GM18868 (cell line): Measurements from ENCODE around the gene RHCE.
"Not testable (repeated sequence)": the region's sequence is repeated elsewhere in the genome, so short reads cannot be mapped to it uniquely, and the experiment has no call there.

Experiments used
- ATAC-seq: cut with Tn5 transposase; IDR thresholded peaks from one replicate; pipeline ENCODE4 v1.9.1; 2021; ENCODE audit warnings: mild to moderate bottlenecking, moderate library complexity; ENCODE audit not compliant: unreplicated experiment

The RHCE gene

GRCh38 chr1:25349606-25350005, 71.0 kb downstream of the RHCE start:
- ATAC-seq: no peak

GRCh38 chr1:25347556-25347955, 73.1 kb downstream of the RHCE start:
- ATAC-seq: no peak

DNA sequence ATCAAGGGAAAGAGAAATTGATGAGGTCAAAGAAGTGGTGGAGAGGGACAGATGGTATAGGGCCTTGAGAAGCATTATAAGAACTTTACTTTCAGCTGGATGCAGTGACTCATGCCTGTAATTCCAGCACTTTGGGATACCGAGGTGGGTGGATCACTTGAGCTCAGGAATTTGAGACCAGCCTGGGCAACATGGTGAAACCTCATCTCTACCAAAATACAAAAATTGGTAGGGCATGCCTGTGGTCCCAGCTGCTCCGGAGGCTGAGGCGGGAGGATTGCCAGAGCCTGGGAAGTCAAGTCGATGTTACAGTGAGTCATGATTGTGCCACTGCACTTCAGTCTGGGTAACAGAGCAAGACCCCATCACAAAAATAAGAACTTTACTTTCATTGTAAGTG, 76.8 kb downstream of the RHCE start:
- ATAC-seq: no peak

DNA sequence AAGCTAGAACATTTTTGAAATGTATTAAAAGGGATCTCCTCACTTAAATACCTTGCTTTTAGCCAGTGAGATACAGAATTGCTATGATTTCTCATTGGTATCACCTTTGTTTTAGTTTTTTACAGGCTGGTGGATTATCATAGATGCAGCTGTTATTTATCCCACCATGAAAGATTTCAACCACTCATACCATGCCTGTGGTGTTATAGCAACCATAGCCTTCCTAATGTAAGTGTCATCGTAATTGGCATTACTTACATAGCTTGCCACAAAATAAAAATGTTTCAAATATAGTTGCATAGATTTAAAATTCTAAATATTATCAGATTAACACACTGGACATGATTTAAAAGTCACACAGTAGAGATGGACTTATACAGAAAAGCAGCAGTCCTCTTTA, 77.8 kb downstream of the RHCE start:
- no peak for ATAC-seq

GRCh38 chr1:25341746-25342145, 78.9 kb downstream of the RHCE start:
- no peak for ATAC-seq

DNA sequence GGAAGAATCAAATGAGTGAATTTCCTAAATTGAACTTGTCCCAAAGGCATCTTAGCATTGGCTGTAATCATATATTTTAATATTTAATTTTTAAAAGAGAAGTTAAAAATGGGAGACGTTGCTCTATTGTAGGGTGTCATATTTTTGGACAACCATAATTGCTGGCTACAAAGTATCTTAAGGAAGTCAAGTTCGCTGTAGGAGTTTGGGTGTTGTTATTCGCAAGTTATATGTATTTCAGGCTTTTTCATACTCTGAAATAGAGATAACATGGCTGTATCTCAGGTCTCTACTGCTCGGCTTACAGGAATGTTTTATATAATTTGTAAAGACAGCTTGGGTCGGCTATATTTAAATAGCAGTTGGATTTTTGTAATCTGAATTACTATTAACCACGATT, 81.6 kb downstream of the RHCE start:
- ATAC-seq: no peak

- peak; percentile 67 for ATAC-seq
These were observed 82.2 kb downstream of the RHCE start, which contains the start of gene TMEM50A for GRCh38 chr1:25338188-25338981. Gene TMEM50A (plus strand): TSS chr1:25338334. CDS start chr1:25340487, 2,153 bp downstream.

DNA sequence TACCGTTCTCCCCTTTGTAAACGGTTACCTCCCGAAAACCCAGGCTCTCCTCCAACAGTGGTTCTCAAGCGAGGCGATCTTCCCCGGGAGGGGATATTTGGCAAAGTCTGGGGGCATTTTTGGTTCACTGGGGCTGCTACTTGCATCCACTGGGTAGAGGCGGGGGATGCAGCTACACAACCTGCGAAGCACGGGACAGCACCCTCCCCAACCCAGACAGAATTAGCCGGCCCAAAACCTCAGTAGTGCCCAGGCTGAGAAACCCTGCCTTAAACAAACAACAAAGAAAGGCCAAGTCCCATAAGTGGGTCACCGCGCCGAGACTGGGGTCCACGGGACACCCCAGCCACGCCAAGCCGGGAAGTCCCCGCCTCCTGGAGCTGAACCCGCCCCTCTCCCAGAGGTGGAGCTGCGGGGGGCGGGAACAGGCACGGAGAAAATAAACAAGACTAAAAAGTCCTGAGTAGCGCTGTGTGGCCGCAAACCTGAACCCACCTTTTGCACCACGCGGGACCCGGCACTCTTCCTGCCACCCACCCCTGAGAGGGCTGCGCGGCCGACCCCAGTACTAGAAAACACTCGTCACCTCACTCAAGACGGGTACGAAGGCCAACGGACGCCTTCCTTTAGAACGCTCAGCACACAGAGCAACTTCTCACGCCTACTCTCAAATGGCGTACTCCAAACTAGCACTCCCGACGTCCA, 83.0 kb downstream of the RHCE start:
- ATAC-seq: peak; percentile 45

GRCh38 chr1:25336922-25337354, 83.7 kb downstream of the RHCE start:
- ATAC-seq: not testable (repeated sequence)

- not testable (repeated sequence) for ATAC-seq
These were observed 90.7 kb downstream of the RHCE start for GRCh38 chr1:25329950-25330349.

GRCh38 chr1:25329336-25329735, 91.3 kb downstream of the RHCE start:
- ATAC-seq: not testable (repeated sequence)

- ATAC-seq: not testable (repeated sequence)
These were observed 91.8 kb downstream of the RHCE start for GRCh38 chr1:25328791-25329185.

- ATAC-seq: not testable (repeated sequence)
These were observed 92.5 kb downstream of the RHCE start for GRCh38 chr1:25327864-25328790.

- ATAC-seq: not testable (repeated sequence)
These were observed 96.2 kb downstream of the RHCE start for GRCh38 chr1:25324407-25324806.

- not testable (repeated sequence) for ATAC-seq
These were observed 98.5 kb downstream of the RHCE start for GRCh38 chr1:25322127-25322526.

DNA sequence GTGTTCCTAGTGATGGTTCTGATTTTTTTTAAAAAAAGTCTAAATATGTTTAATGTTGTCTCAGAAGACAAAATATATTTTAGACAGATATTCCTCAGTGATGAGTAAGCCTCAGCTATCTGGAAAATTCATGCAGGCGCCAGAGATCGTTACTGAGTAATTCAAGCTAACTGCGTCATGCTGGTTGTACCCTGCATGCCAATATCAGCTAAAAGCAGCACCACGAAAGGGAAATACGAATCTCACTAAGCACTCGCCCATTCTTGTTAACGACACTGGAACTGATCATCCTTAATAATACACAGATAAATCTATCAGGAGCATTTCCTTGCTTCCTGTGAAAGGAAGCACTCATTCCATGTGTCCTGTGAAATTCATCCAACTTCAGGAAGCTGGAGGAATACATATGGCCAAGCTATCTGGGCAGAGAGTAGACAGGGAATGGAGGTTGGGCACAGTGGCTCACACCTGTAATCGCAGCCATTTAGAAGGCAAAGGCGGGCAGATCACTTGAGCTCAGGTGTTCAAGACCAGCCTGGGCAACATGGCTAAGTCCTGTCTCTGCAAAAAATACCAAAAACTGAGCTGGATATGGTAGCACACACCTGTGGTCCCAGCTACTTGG, 100.2 kb downstream of the RHCE start:
- ATAC-seq: not testable (repeated sequence)

- not testable (repeated sequence) for ATAC-seq
These were observed 107.7 kb downstream of the RHCE start for GRCh38 chr1:25312806-25313470.
